SK-N-SH (cell line): ENCODE data around the gene SLC3A2. TPM values are rescaled to one million over a fixed set of nuclear protein-coding genes. Genes with fewer than 3 reads are reported as not detected.

ENCODE experiments used
- CTCF ChIA-PET: fragments of 300-600, 350-600 bp; formaldehyde crosslinking; extraction: SDS; loops from one replicate; lab custom pipeline; 2021; lab: Yijun Ruan, JAX
- POLR2A ChIA-PET: fragments of 350-600 bp; sonication (Branson Sonifier 250); formaldehyde crosslinking; extraction: SDS; loops from one replicate; lab custom pipeline; 2020; ENCODE audit warnings: antibody characterized with exemption, inconsistent platforms; lab: Yijun Ruan, JAX
- DNase-seq: peaks from one replicate; pipeline ENCODE4 v3.0.0; 2012
- H2AFZ ChIP-seq: fragments of 200-600 bp; sonication (generic); 2 replicates; pipeline ENCODE4 v1.8.1; 2016; ENCODE audit warnings: antibody characterized with exemption, mild to moderate bottlenecking, low read depth
- H3F3A ChIP-seq: fragments of 200-600 bp; sonication (generic); replicated peaks from 2 replicates; pipeline ENCODE3; 2016; ENCODE audit warnings: antibody characterized with exemption, mild to moderate bottlenecking; ENCODE audit not compliant: insufficient read depth
- H3K27ac ChIP-seq, 2 experiments: fragments of 200-500 bp in 1 of 2; fragments of 200-600 bp in 1 of 2; sonication (Bioruptor generic) in 1 of 2; sonication (generic), shearing (Covaris generic) in 1 of 2; 2 replicates each; pipeline versions ENCODE4 v1.5.1 to v1.6.1; 2014 to 2016; ENCODE audit warnings: low read depth in 2 of 2, inconsistent platforms in 1 of 2, low read length in 1 of 2, mild to moderate bottlenecking in 1 of 2, mixed read lengths in 1 of 2
- H3K27me3 ChIP-seq: fragments of 200-600 bp; sonication (generic), shearing (Covaris generic); 2 replicates; pipeline ENCODE4 v1.6.1; 2016; ENCODE audit warnings: mixed run types; ENCODE audit not compliant: insufficient read depth
- H3K36me3 ChIP-seq, 2 experiments: fragments of 200-500 bp in 1 of 2; fragments of 200-600 bp in 1 of 2; sonication (Bioruptor generic) in 1 of 2; sonication (generic) in 1 of 2; replicated peaks in 1 of 2; 2 replicates each; pipeline versions ENCODE3 to v1.5.1; 2014 to 2016; ENCODE audit warnings: low read length in 1 of 2, mild to moderate bottlenecking in 1 of 2; ENCODE audit not compliant: insufficient read depth in 2 of 2, control insufficient read depth in 1 of 2
- H3K4me1 ChIP-seq, 2 experiments: fragments of 200-500 bp in 1 of 2; fragments of 200-600 bp in 1 of 2; sonication (Bioruptor generic) in 1 of 2; sonication (generic), shearing (Covaris generic) in 1 of 2; 2 replicates each; pipeline versions ENCODE4 v1.5.1 to v1.6.1; 2014 to 2016; ENCODE audit warnings: low read depth in 1 of 2, low read length in 1 of 2, mixed run types in 1 of 2; ENCODE audit not compliant: insufficient read depth in 2 of 2, control insufficient read depth in 1 of 2
- H3K4me2 ChIP-seq: fragments of 200-600 bp; sonication (generic), shearing (Covaris generic); 2 replicates; pipeline ENCODE4 v1.6.1; 2017; ENCODE audit warnings: mixed run types
- H3K4me3 ChIP-seq, 2 experiments: fragments of 200-500 bp in 1 of 2; fragments of 200-600 bp in 1 of 2; sonication (Bioruptor generic) in 1 of 2; sonication (generic), shearing (Covaris generic) in 1 of 2; 2 replicates each; pipeline versions ENCODE4 v1.5.1 to v1.8.1; 2014 to 2016; ENCODE audit warnings: low read depth in 2 of 2, inconsistent platforms in 1 of 2, low read length in 1 of 2, mild to moderate bottlenecking in 1 of 2, mixed read lengths in 1 of 2, moderate library complexity in 1 of 2
- H3K79me2 ChIP-seq: fragments of 200-600 bp; sonication (generic); 2 replicates; pipeline ENCODE4 v1.8.1; 2017; ENCODE audit warnings: mild to moderate bottlenecking; ENCODE audit not compliant: insufficient read depth
- H3K9ac ChIP-seq: fragments of 200-600 bp; sonication (generic); 2 replicates; pipeline ENCODE4 v1.6.1; 2017; ENCODE audit warnings: mixed run types
- H3K9me2 ChIP-seq: fragments of 200-600 bp; sonication (generic); 2 replicates; pipeline ENCODE4 v1.6.1; 2017; ENCODE audit warnings: mixed run types
- H3K9me3 ChIP-seq: fragments of 200-600 bp; sonication (generic); 2 replicates; pipeline ENCODE4 v1.6.1; 2017; ENCODE audit warnings: mixed run types, mild to moderate bottlenecking, moderate library complexity
- H4K20me1 ChIP-seq: fragments of 200-600 bp; sonication (generic); 2 replicates; pipeline ENCODE4 v1.6.1; 2017; ENCODE audit warnings: mild to moderate bottlenecking, mixed run types; ENCODE audit not compliant: insufficient read depth
- CHD2 ChIP-seq: fragments of 150-350 bp; IDR thresholded peaks from 2 replicates; pipeline ENCODE4 v1.6.1; 2018; ENCODE audit warnings: low read length; ENCODE audit not compliant: partially characterized antibody
- ELF1 ChIP-seq: IDR thresholded peaks from 2 replicates; pipeline ENCODE4 v1.4.0; 2012
- EP300 ChIP-seq, 2 experiments: IDR thresholded peaks; 2 replicates each; pipeline versions ENCODE4 v1.4.0 to v1.6.1; 2012; ENCODE audit warnings: borderline replicate concordance in 1 of 2, low read depth in 1 of 2, low read length in 1 of 2
- EZH2phosphoT487 ChIP-seq: fragments of 200-600 bp; sonication (generic); IDR thresholded peaks from 2 replicates; pipeline ENCODE4 v1.6.1; 2017; ENCODE audit warnings: low read depth, mixed run types, mild to moderate bottlenecking, antibody characterized with exemption, moderate library complexity, borderline replicate concordance
- FOSL2 ChIP-seq: IDR thresholded peaks from 2 replicates; pipeline ENCODE4 v1.4.0; 2012; ENCODE audit warnings: low read depth, mild to moderate bottlenecking, moderate library complexity, borderline replicate concordance
- FOXJ3 ChIP-seq: sonication (generic); formaldehyde crosslinking; IDR thresholded peaks from 2 replicates; pipeline ENCODE4 v1.5.1; 2020; ENCODE audit warnings: mild to moderate bottlenecking, missing genetic modification reagents
- GATA2 ChIP-seq: sonication (generic); formaldehyde crosslinking; IDR thresholded peaks from 2 replicates; pipeline ENCODE4 v1.5.0; 2020; ENCODE audit warnings: mild to moderate bottlenecking, missing genetic modification reagents
- JUND ChIP-seq: IDR thresholded peaks from 2 replicates; pipeline ENCODE4 v1.4.0; 2012
- MEF2A ChIP-seq: IDR thresholded peaks from 2 replicates; pipeline ENCODE4 v1.4.0; 2012; ENCODE audit warnings: low read depth, borderline replicate concordance
- POLR2AphosphoS5 ChIP-seq: IDR thresholded peaks from 2 replicates; pipeline ENCODE4 v1.6.1; 2012; ENCODE audit warnings: low read depth, low read length
- RFX5 ChIP-seq: IDR thresholded peaks from 2 replicates; pipeline ENCODE4 v1.6.1; 2012; ENCODE audit warnings: mild to moderate bottlenecking, improper control_type of control experiment, low read length
- TAF1 ChIP-seq: IDR thresholded peaks from 2 replicates; pipeline ENCODE4 v1.6.1; 2012; ENCODE audit warnings: low read depth, mild to moderate bottlenecking, low read length, moderate library complexity, borderline replicate concordance
- TCF12 ChIP-seq: IDR thresholded peaks from 2 replicates; pipeline ENCODE4 v1.4.0; 2012
- WGBS: methylation state at CpG from one replicate; pipeline ENCODE4 v1.1.6; 2017; ENCODE audit warnings: low lambda C conversion rate; 5-methylcytosine and 5-hydroxymethylcytosine counted together
- polyA plus RNA-seq, 3 experiments: library from polyadenylated mRNA; depleted of rRNA; stranded (reverse); fragments of >200 nt; gene quantifications; 2 replicates each; pipeline ENCODE4 v1.2.3, GENCODE V29; 2012
- TF ChIP-seq, protein P1 (sequence below): IDR thresholded peaks from 2 replicates; pipeline ENCODE4 v1.4.0; 2012; ENCODE audit warnings: low read depth, borderline replicate concordance
- TF ChIP-seq, protein P2 (sequence below): IDR thresholded peaks from 2 replicates; pipeline ENCODE4 v1.4.0; 2012; ENCODE audit warnings: low read depth, borderline replicate concordance
- TF ChIP-seq, protein P3 (sequence below): fragments of 150-350 bp; IDR thresholded peaks from 2 replicates; pipeline ENCODE4 v1.6.1; 2017; ENCODE audit warnings: antibody characterized with exemption, low read length, low read depth, borderline replicate concordance
- TF ChIP-seq, protein P4 (sequence below): fragments of 200-600 bp; sonication (generic); IDR thresholded peaks from 2 replicates; pipeline ENCODE4 v1.6.1; 2017; ENCODE audit warnings: antibody characterized with exemption, mild to moderate bottlenecking, moderate library complexity
- TF ChIP-seq, protein P5 (sequence below): fragments of 150-350 bp; IDR thresholded peaks from 2 replicates; pipeline ENCODE4 v1.6.1; 2016; ENCODE audit warnings: mild to moderate bottlenecking, low read depth, low read length
- TF ChIP-seq, protein P6 (sequence below): IDR thresholded peaks from 2 replicates; pipeline ENCODE4 v1.6.1; 2012; ENCODE audit warnings: mild to moderate bottlenecking, low read depth, low read length, moderate library complexity
- TF ChIP-seq, protein P7 (sequence below): IDR thresholded peaks from 2 replicates; pipeline ENCODE4 v1.4.0; 2012; ENCODE audit warnings: low read depth

SLC3A2 gene
- polyA plus RNA-seq, 1 of the 3 experiments (the other 2 are of a cell fraction), result 308 TPM

DNA sequence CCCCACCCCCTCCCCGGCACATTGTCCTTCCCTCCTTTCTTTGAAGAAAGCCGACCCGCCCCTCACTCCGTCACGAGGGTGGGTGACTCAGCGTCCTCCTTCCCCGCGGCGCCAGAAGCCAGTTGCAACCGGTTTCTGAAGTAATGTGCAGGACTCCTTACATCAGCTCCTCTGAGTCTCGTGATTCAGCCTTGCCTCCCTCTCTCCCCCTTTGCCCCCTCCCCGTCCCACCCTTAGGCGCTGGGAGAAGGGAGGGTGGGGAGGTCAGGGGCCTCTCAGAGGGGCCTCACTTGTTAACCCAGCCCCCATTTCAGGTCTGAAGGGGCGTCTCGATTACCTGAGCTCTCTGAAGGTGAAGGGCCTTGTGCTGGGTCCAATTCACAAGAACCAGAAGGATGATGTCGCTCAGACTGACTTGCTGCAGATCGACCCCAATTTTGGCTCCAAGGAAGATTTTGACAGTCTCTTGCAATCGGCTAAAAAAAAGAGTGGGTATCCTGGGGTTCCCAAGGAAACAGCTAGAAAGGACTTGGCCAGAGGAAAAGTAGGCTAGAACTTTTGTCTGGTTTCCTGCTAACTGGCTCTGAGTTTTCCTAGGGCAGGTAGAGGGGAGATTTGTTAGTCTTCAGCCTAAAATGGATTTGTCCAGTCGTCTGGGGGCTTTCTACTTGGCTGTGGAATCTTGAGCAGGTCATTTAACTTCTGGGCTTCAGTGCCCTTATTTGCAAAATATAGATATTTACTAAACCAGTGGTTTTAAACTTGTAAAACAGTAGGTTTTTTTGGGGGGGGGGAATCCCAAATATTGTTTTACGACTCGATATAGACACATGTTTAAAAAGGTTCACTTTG, 1.1 kb downstream of the SLC3A2 start:
- Histone ChIP-seq H3K27me3 (no peaks in the 10 kb centered on the region), H4K20me1 (peaks cover 42% of the 10 kb centered on the region), H3K9me2 (no peaks in the 10 kb centered on the region), H3K9ac (peak overlapping the region; percentile 99), H3K4me1 (peaks cover 32 to 44% of the 10 kb centered on the region in 2 experiments), H3K36me3 (peaks cover 33 to 54% of the 10 kb centered on the region in 2 experiments), H3K4me3 (peak overlapping the region; percentile 82 to 91), H3K27ac (peak overlapping the region; percentile 94 to 98), H3K79me2 (peaks cover 72% of the 10 kb centered on the region), H2AFZ (no peak overlapping the region), H3F3A (peaks cover 39% of the 10 kb centered on the region), H3K9me3 (no peaks in the 10 kb centered on the region), H3K4me2 (peak overlapping the region; percentile 94)
- ChIA-PET POLR2A (interaction anchor here (0.6 to 3.3 kb wide), 13 partner anchors 8 to 210 kb away, joined by 3 to 34 read pairs (median 6); partner anchors contain the start of genes LBHD1, STX5, TMEM179B and UQCC3), CTCF (interaction anchor here (0.8 to 9.5 kb wide), 27 partner anchors 8 to 236 kb away, joined by 3 to 76 read pairs (median 4); partner anchors contain the start of genes GANAB, POLR2G, TAF6L and TMEM179B)
- WGBS, result 5% methylated on average over 19 of the region's 21 CpGs
- no peak for DNase-seq
- TF ChIP-seq, protein P1, sequence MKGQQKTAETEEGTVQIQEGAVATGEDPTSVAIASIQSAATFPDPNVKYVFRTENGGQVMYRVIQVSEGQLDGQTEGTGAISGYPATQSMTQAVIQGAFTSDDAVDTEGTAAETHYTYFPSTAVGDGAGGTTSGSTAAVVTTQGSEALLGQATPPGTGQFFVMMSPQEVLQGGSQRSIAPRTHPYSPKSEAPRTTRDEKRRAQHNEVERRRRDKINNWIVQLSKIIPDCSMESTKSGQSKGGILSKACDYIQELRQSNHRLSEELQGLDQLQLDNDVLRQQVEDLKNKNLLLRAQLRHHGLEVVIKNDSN, result peak; percentile 86
- TF ChIP-seq FOSL2 (peak; percentile 83), JUND (peak; percentile 80), TCF12 (peak; percentile 10; the same call in 1 of the 2 replicates), EZH2phosphoT487 (no peak), TAF1 (peak; percentile 11; the same call in 1 of the 2 replicates), CHD2 (no peak), MEF2A (no peak), POLR2AphosphoS5 (peak; percentile 67; the same call in 1 of the 2 replicates), EP300 (IDR thresholded peaks at IDR 0.05; ENCODE audit: borderline replicate concordance in 1 of 2, low read depth in 1 of 2, low read length in 1 of 2) (no peak), RFX5 (no peak), FOXJ3 (no peak), ELF1 (no peak), GATA2 (CRISPR knock-in tag) (no peak)
- TF ChIP-seq, protein P2, sequence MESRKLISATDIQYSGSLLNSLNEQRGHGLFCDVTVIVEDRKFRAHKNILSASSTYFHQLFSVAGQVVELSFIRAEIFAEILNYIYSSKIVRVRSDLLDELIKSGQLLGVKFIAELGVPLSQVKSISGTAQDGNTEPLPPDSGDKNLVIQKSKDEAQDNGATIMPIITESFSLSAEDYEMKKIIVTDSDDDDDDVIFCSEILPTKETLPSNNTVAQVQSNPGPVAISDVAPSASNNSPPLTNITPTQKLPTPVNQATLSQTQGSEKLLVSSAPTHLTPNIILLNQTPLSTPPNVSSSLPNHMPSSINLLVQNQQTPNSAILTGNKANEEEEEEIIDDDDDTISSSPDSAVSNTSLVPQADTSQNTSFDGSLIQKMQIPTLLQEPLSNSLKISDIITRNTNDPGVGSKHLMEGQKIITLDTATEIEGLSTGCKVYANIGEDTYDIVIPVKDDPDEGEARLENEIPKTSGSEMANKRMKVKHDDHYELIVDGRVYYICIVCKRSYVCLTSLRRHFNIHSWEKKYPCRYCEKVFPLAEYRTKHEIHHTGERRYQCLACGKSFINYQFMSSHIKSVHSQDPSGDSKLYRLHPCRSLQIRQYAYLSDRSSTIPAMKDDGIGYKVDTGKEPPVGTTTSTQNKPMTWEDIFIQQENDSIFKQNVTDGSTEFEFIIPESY, result no peak
- TF ChIP-seq, protein P3, sequence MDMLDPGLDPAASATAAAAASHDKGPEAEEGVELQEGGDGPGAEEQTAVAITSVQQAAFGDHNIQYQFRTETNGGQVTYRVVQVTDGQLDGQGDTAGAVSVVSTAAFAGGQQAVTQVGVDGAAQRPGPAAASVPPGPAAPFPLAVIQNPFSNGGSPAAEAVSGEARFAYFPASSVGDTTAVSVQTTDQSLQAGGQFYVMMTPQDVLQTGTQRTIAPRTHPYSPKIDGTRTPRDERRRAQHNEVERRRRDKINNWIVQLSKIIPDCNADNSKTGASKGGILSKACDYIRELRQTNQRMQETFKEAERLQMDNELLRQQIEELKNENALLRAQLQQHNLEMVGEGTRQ, result peak; percentile 39; the same call in 1 of the 2 replicates
- TF ChIP-seq, protein P4, sequence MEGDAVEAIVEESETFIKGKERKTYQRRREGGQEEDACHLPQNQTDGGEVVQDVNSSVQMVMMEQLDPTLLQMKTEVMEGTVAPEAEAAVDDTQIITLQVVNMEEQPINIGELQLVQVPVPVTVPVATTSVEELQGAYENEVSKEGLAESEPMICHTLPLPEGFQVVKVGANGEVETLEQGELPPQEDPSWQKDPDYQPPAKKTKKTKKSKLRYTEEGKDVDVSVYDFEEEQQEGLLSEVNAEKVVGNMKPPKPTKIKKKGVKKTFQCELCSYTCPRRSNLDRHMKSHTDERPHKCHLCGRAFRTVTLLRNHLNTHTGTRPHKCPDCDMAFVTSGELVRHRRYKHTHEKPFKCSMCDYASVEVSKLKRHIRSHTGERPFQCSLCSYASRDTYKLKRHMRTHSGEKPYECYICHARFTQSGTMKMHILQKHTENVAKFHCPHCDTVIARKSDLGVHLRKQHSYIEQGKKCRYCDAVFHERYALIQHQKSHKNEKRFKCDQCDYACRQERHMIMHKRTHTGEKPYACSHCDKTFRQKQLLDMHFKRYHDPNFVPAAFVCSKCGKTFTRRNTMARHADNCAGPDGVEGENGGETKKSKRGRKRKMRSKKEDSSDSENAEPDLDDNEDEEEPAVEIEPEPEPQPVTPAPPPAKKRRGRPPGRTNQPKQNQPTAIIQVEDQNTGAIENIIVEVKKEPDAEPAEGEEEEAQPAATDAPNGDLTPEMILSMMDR, result no peak
- TF ChIP-seq, protein P5, sequence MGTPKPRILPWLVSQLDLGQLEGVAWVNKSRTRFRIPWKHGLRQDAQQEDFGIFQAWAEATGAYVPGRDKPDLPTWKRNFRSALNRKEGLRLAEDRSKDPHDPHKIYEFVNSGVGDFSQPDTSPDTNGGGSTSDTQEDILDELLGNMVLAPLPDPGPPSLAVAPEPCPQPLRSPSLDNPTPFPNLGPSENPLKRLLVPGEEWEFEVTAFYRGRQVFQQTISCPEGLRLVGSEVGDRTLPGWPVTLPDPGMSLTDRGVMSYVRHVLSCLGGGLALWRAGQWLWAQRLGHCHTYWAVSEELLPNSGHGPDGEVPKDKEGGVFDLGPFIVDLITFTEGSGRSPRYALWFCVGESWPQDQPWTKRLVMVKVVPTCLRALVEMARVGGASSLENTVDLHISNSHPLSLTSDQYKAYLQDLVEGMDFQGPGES, result no peak
- TF ChIP-seq, protein P6, sequence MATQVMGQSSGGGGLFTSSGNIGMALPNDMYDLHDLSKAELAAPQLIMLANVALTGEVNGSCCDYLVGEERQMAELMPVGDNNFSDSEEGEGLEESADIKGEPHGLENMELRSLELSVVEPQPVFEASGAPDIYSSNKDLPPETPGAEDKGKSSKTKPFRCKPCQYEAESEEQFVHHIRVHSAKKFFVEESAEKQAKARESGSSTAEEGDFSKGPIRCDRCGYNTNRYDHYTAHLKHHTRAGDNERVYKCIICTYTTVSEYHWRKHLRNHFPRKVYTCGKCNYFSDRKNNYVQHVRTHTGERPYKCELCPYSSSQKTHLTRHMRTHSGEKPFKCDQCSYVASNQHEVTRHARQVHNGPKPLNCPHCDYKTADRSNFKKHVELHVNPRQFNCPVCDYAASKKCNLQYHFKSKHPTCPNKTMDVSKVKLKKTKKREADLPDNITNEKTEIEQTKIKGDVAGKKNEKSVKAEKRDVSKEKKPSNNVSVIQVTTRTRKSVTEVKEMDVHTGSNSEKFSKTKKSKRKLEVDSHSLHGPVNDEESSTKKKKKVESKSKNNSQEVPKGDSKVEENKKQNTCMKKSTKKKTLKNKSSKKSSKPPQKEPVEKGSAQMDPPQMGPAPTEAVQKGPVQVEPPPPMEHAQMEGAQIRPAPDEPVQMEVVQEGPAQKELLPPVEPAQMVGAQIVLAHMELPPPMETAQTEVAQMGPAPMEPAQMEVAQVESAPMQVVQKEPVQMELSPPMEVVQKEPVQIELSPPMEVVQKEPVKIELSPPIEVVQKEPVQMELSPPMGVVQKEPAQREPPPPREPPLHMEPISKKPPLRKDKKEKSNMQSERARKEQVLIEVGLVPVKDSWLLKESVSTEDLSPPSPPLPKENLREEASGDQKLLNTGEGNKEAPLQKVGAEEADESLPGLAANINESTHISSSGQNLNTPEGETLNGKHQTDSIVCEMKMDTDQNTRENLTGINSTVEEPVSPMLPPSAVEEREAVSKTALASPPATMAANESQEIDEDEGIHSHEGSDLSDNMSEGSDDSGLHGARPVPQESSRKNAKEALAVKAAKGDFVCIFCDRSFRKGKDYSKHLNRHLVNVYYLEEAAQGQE, result no peak
- TF ChIP-seq, protein P7, sequence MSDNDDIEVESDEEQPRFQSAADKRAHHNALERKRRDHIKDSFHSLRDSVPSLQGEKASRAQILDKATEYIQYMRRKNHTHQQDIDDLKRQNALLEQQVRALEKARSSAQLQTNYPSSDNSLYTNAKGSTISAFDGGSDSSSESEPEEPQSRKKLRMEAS, result peak; percentile 83
